Smooth muscle cell (in vitro differentiated cells): Measurements from ENCODE around the gene CEP192. TPM values are rescaled to one million over a fixed set of nuclear protein-coding genes. Genes with fewer than 3 reads are reported as not detected.
A peak's percentile ranks its signal among the peaks of the same experiment; 100 is the strongest.

ENCODE experiments used
- DNase-seq: peaks from one replicate; lab custom pipeline; 2025; ENCODE audit not compliant: unreplicated experiment; lab: John Stamatoyannopoulos, UW
- H2AFZ ChIP-seq: fragments of 200-600 bp; sonication (generic); 2 replicates; pipeline ENCODE4 v1.6.0; 2016; ENCODE audit warnings: antibody characterized with exemption, low read depth, mild to moderate bottlenecking
- H3F3A ChIP-seq: fragments of 200-600 bp; sonication (generic); 2 replicates; pipeline ENCODE4 v1.6.0; 2017; ENCODE audit warnings: antibody characterized with exemption, low read depth
- H3K27ac ChIP-seq: fragments of 200-600 bp; sonication (generic); 2 replicates; pipeline ENCODE4 v1.5.1; 2016; ENCODE audit warnings: low read depth, mild to moderate bottlenecking
- H3K27me3 ChIP-seq: fragments of 200-600 bp; sonication (generic); 2 replicates; pipeline ENCODE4 v1.6.1; 2016; ENCODE audit warnings: low read depth, mild to moderate bottlenecking
- H3K36me3 ChIP-seq: fragments of 200-600 bp; sonication (generic); 2 replicates; pipeline ENCODE4 v1.5.1; 2016; ENCODE audit warnings: low read depth
- H3K4me1 ChIP-seq: fragments of 200-600 bp; sonication (generic); 2 replicates; pipeline ENCODE4 v1.5.1; 2016; ENCODE audit warnings: low read depth
- H3K4me2 ChIP-seq: fragments of 200-600 bp; sonication (generic); 2 replicates; pipeline ENCODE4 v1.6.0; 2016; ENCODE audit warnings: mild to moderate bottlenecking
- H3K4me3 ChIP-seq: fragments of 200-600 bp; sonication (generic); 2 replicates; pipeline ENCODE4 v1.5.1; 2016; ENCODE audit warnings: mild to moderate bottlenecking
- H3K79me2 ChIP-seq: fragments of 200-600 bp; sonication (generic); 2 replicates; pipeline ENCODE4 v1.6.0; 2016; ENCODE audit warnings: low read depth, mild to moderate bottlenecking
- H3K9ac ChIP-seq: fragments of 200-600 bp; sonication (generic); 2 replicates; pipeline ENCODE4 v1.6.0; 2016; ENCODE audit warnings: low read depth
- H3K9me3 ChIP-seq: fragments of 200-600 bp; sonication (generic); replicated peaks from 2 replicates; pipeline ENCODE4 v1.5.1; 2016; ENCODE audit warnings: low read depth
- H4K20me1 ChIP-seq: fragments of 200-600 bp; sonication (generic); 2 replicates; pipeline ENCODE4 v1.6.0; 2016; ENCODE audit warnings: low read depth
- CTCF ChIP-seq: fragments of 200-600 bp; sonication (generic); IDR thresholded peaks from 2 replicates; pipeline ENCODE4 v1.5.1; 2017; ENCODE audit warnings: borderline replicate concordance, mild to moderate bottlenecking, antibody characterized with exemption; ENCODE audit not compliant: insufficient read depth, poor library complexity, severe bottlenecking
- WGBS: methylation state at CpG from one replicate; pipeline ENCODE4 v1.1.7; 2016; ENCODE audit warnings: low lambda C conversion rate; 5-methylcytosine and 5-hydroxymethylcytosine counted together
- polyA plus RNA-seq: library from polyadenylated mRNA; unstranded; fragments of >200 nt; fragmentation: Nextera tagmentation; extraction: Ambion mirVana; gene quantifications from 2 replicates; pipeline ENCODE4 v1.2.1, GENCODE V29; 2016
- total RNA-seq: library from RNA; depleted of rRNA; stranded (reverse); fragments of >200 nt; gene quantifications from 2 replicates; pipeline ENCODE4 v1.2.3, GENCODE V29; 2014

CEP192 gene
- total and polyA plus RNA-seq, 2 experiments from 2014 or later, result 4.1 to 22.2 TPM

- H3F3A ChIP-seq, result no peaks in the 10 kb centered on the region
- DNase-seq, result no peak
- TF ChIP-seq CTCF, result no peak
- no peaks in the 10 kb centered on the region for H3K4me1 ChIP-seq
- H4K20me1 ChIP-seq, result no peaks in the 10 kb centered on the region
- no peak overlapping the region for H3K9ac ChIP-seq
- H3K9me3 ChIP-seq, result no peaks in the 10 kb centered on the region
- H3K36me3 ChIP-seq, result peaks cover 5% of the 10 kb centered on the region
- no peak overlapping the region for H3K4me3 ChIP-seq
- no peak overlapping the region for H3K27ac ChIP-seq
- H2AFZ ChIP-seq, result no peak overlapping the region
- no peaks in the 10 kb centered on the region for H3K79me2 ChIP-seq
- no peak overlapping the region for H3K4me2 ChIP-seq
- H3K27me3 ChIP-seq, result no peaks in the 10 kb centered on the region
- 89% methylated on average over 5 of the region's 10 CpGs for WGBS
These were observed 108.0 kb downstream of the CEP192 start for GRCh38 chr18:13099113-13099512.

GRCh38 chr18:13100942-13101658 is 109.9 kb downstream of the CEP192 start:
- Histone ChIP-seq H3K36me3 (peaks cover 5% of the 10 kb centered on the region), H3K27me3 (no peaks in the 10 kb centered on the region), H3K27ac (no peak overlapping the region), H2AFZ (no peak overlapping the region), H3K4me1 (no peaks in the 10 kb centered on the region), H3K9me3 (no peaks in the 10 kb centered on the region), H4K20me1 (no peaks in the 10 kb centered on the region), H3F3A (no peaks in the 10 kb centered on the region), H3K4me3 (no peak overlapping the region), H3K9ac (no peak overlapping the region), H3K79me2 (no peaks in the 10 kb centered on the region), H3K4me2 (no peak overlapping the region)
- DNase-seq, result no peak
- 97% methylated on average over 14 of the region's 14 CpGs for WGBS
- no peak for TF ChIP-seq CTCF

- H3K9ac ChIP-seq, result no peak overlapping the region
- no peak overlapping the region for H3K4me2 ChIP-seq
- WGBS, result 97% methylated on average over 4 of the region's 4 CpGs
- no peaks in the 10 kb centered on the region for H3K27me3 ChIP-seq
- no peak overlapping the region for H3K4me3 ChIP-seq
- no peak for TF ChIP-seq CTCF
- no peaks in the 10 kb centered on the region for H4K20me1 ChIP-seq
- no peak overlapping the region for H2AFZ ChIP-seq
- no peak overlapping the region for H3K27ac ChIP-seq
- no peaks in the 10 kb centered on the region for H3K79me2 ChIP-seq
- H3K9me3 ChIP-seq, result no peaks in the 10 kb centered on the region
- no peak for DNase-seq
- H3F3A ChIP-seq, result no peaks in the 10 kb centered on the region
- peaks cover 6% of the 10 kb centered on the region for H3K36me3 ChIP-seq
- no peaks in the 10 kb centered on the region for H3K4me1 ChIP-seq
These were observed 110.6 kb downstream of the CEP192 start for GRCh38 chr18:13101659-13102197.

- no peaks in the 10 kb centered on the region for H3F3A ChIP-seq
- no peak for DNase-seq
- H3K79me2 ChIP-seq, result no peaks in the 10 kb centered on the region
- H3K4me2 ChIP-seq, result no peak overlapping the region
- H2AFZ ChIP-seq, result no peak overlapping the region
- H3K27me3 ChIP-seq, result no peaks in the 10 kb centered on the region
- no peak overlapping the region for H3K9ac ChIP-seq
- no peaks in the 10 kb centered on the region for H3K9me3 ChIP-seq
- peak; percentile 17 for TF ChIP-seq CTCF
- no peak overlapping the region for H3K27ac ChIP-seq
- H4K20me1 ChIP-seq, result no peaks in the 10 kb centered on the region
- WGBS, result 89% methylated on average over 6 of the region's 6 CpGs
- H3K4me1 ChIP-seq, result no peaks in the 10 kb centered on the region
- H3K36me3 ChIP-seq, result peaks cover 18% of the 10 kb centered on the region
- no peak overlapping the region for H3K4me3 ChIP-seq
These were observed 112.2 kb downstream of the CEP192 start for GRCh38 chr18:13103366-13103765.
